ENCODE measurements around the gene PFN3.

PFN3 gene

GRCh38 chr5:177392765-177393164, 7.7 kb downstream of the PFN3 start:
- TF ChIP-seq CTCF (IDR thresholded peaks at IDR 0.05; ENCODE audit: control insufficient read depth, insufficient read depth, low read depth, low read length, missing control alignments) = no peak
- no peak for DNase-seq (ENCODE audit: low read depth)
- no peak overlapping the region for H3K4me3 ChIP-seq (ENCODE audit: control insufficient read depth, low read depth, low read length)

GRCh38 chr5:177390363-177391300, 9.8 kb downstream of the PFN3 start:
- no peak for DNase-seq (ENCODE audit: low read depth)
- H3K4me3 ChIP-seq (ENCODE audit: control insufficient read depth, low read depth, low read length) = no peak overlapping the region
- TF ChIP-seq CTCF (IDR thresholded peaks at IDR 0.05; ENCODE audit: control insufficient read depth, insufficient read depth, low read depth, low read length, missing control alignments) = peak; percentile 96

- DNase-seq (ENCODE audit: low read depth) = peak; percentile 88
- no peak overlapping the region; the same call in 1 of the 2 replicates for H3K4me3 ChIP-seq (ENCODE audit: control insufficient read depth, low read depth, low read length)
- no peak for TF ChIP-seq CTCF (IDR thresholded peaks at IDR 0.05; ENCODE audit: control insufficient read depth, insufficient read depth, low read depth, low read length, missing control alignments)
Measured at GRCh38 chr5:177389241-177390169, 11.0 kb downstream of the PFN3 start.

- no peak for DNase-seq (ENCODE audit: low read depth)
- no peak overlapping the region for H3K4me3 ChIP-seq (ENCODE audit: control insufficient read depth, low read depth, low read length)
Measured at GRCh38 chr5:177388521-177389052, 11.9 kb downstream of the PFN3 start.

GRCh38 chr5:177387405-177387804, 13.1 kb downstream of the PFN3 start:
- no peak for TF ChIP-seq CTCF (IDR thresholded peaks at IDR 0.05; ENCODE audit: control insufficient read depth, insufficient read depth, low read depth, low read length, missing control alignments)
- no peak for DNase-seq (ENCODE audit: low read depth)
- no peak overlapping the region for H3K4me3 ChIP-seq (ENCODE audit: control insufficient read depth, low read depth, low read length)

More at GRCh38 chr5:177388521-177389052, 11.9 kb downstream of the PFN3 start:
- TF ChIP-seq CTCF (IDR thresholded peaks at IDR 0.05; ENCODE audit: control insufficient read depth, insufficient read depth, low read depth, low read length, missing control alignments) = no peak

- TF ChIP-seq CTCF (IDR thresholded peaks at IDR 0.05; ENCODE audit: control insufficient read depth, insufficient read depth, low read depth, low read length, missing control alignments) = no peak
- H3K4me3 ChIP-seq (ENCODE audit: control insufficient read depth, low read depth, low read length) = no peak overlapping the region
- no peak for DNase-seq (ENCODE audit: low read depth)
Measured at GRCh38 chr5:177386542-177386941, 13.9 kb downstream of the PFN3 start.

All from AG09309 (cell line).